Panc1 (cell line): ENCODE measurements around the gene RPRD2. TPM values are rescaled to one million over a fixed set of nuclear protein-coding genes. Genes with fewer than 3 reads are reported as not detected.

Experiments
- ATAC-seq: fragments of 200-7000 bp; cut with Tn5 transposase; 2 replicates; pipeline ENCODE4 v1.9.1; 2020; ENCODE audit warnings: mild to moderate bottlenecking, moderate library complexity
- BruUV-seq: library from RNA; stranded (reverse); fragments of 400-500 nt; replicated peaks from 2 replicates; lab custom pipeline; 2021; lab: Mats Ljungman, UMichigan
- CTCF ChIA-PET: fragments of 300-600 bp; sonication (Branson Sonifier 250); formaldehyde crosslinking; loops from one replicate; lab custom pipeline; 2022; ENCODE audit warnings: antibody characterized with exemption; lab: Charles Lee
- POLR2A ChIA-PET: fragments of 300-600 bp; sonication (Branson Sonifier 250); formaldehyde crosslinking; loops from one replicate; lab custom pipeline; 2022; ENCODE audit warnings: antibody characterized with exemption; lab: Charles Lee
- DNase-seq: peaks from one replicate; pipeline ENCODE4 v3.0.0-alpha.2; 2010; ENCODE audit warnings: low read depth, low spot score
- H3K27ac ChIP-seq: 2 replicates; pipeline ENCODE4 v1.5.1; 2011; ENCODE audit warnings: mild to moderate bottlenecking, low read length, inconsistent platforms
- H3K27me3 ChIP-seq: fragments of 200-500 bp; sonication (Bioruptor generic); 2 replicates; pipeline ENCODE4 v1.6.0; 2014; ENCODE audit warnings: low read length, inconsistent platforms; ENCODE audit not compliant: control insufficient read depth, insufficient read depth
- H3K36me3 ChIP-seq: fragments of 200-500 bp; sonication (Bioruptor generic); 2 replicates; pipeline ENCODE4 v1.5.1; 2014; ENCODE audit warnings: inconsistent platforms, mild to moderate bottlenecking, low read length, moderate library complexity; ENCODE audit not compliant: control insufficient read depth, insufficient read depth
- H3K4me1 ChIP-seq: 2 replicates; pipeline ENCODE4 v1.5.1; 2011; ENCODE audit warnings: inconsistent platforms, mild to moderate bottlenecking, low read length, moderate library complexity; ENCODE audit not compliant: control insufficient read depth, insufficient read depth
- H3K4me3 ChIP-seq, 2 experiments: 2 replicates each; pipeline ENCODE4 v1.5.1; 2011 to 2012; ENCODE audit warnings: low read depth in 2 of 2, low read length in 2 of 2, mild to moderate bottlenecking in 2 of 2, inconsistent platforms in 1 of 2, moderate library complexity in 1 of 2
- H3K9me3 ChIP-seq: fragments of 200-500 bp; sonication (Bioruptor generic); 2 replicates; pipeline ENCODE4 v1.5.1; 2014; ENCODE audit warnings: low read depth, mild to moderate bottlenecking, inconsistent platforms, low read length, moderate library complexity; ENCODE audit not compliant: control insufficient read depth, insufficient read depth
- POLR2AphosphoS5 ChIP-seq: IDR thresholded peaks from 2 replicates; pipeline ENCODE4 v1.6.1; 2012; ENCODE audit warnings: mild to moderate bottlenecking, low read depth, low read length, moderate library complexity
- SIN3A ChIP-seq: IDR thresholded peaks from 2 replicates; pipeline ENCODE4 v1.6.1; 2012; ENCODE audit warnings: low read depth, mild to moderate bottlenecking, low read length, moderate library complexity, borderline replicate concordance; ENCODE audit not compliant: insufficient read depth
- TCF7L2 ChIP-seq: IDR thresholded peaks from 2 replicates; pipeline ENCODE4 v1.6.1; 2011; ENCODE audit warnings: mild to moderate bottlenecking, low read depth, low read length, inconsistent platforms
- in situ Hi-C: cut with HindIII; loops from 2 replicates; pipeline ENCODE4 v1.10.0; 2016; ENCODE audit warnings: low sequenced_read_pairs, low pct_unique_long_range_greater_than_20kb
- intact Hi-C: fragments of 100-400 bp; cut with micrococcal nuclease; formaldehyde crosslinking; loops from one replicate; pipeline ENCODE4 v1.10.0; 2022; ENCODE audit not compliant: unreplicated experiment
- total RNA-seq: library from RNA; stranded (reverse); gene quantifications from one replicate; pipeline ENCODE4 v1.2.1, GENCODE V29; 2021; ENCODE audit not compliant: unreplicated experiment
- TF ChIP-seq, protein P1 (sequence below): fragments of 450-650 bp; IDR thresholded peaks from 2 replicates; pipeline ENCODE4 v1.5.1; 2017; ENCODE audit warnings: mild to moderate bottlenecking
- TF ChIP-seq, protein P2 (sequence below), 2 experiments: IDR thresholded peaks; 2 replicates each; pipeline ENCODE4 v1.6.1; 2011 to 2012; ENCODE audit warnings: low read depth in 2 of 2, control low read depth in 1 of 2, low read length in 1 of 2, mild to moderate bottlenecking in 1 of 2, moderate library complexity in 1 of 2; ENCODE audit not compliant: insufficient read depth in 1 of 2

Gene RPRD2
- total RNA-seq, 1 experiment from 2014 or later: 28.3 TPM

DNA sequence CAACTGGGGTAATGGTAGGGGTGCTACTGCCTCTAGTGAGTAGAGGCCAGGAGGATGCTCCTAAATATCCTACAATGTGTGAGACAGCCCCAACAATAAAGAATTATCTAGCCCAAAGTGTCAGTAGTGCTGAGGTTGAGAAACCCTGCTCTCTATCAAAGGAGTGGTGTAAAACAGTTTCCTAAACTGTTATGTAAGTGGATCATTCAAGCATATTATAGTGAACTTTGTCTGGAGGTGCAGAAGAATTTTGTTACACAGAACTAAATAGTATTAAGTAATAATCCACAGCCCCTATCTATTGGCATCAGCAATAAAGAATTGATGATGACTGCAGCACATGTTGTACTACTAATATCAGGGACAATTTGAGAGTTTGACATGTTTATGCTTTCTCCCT is 103.0 kb downstream of the RPRD2 start:
- ChIA-PET CTCF (no interaction called here), POLR2A (no interaction called here)
- H3K4me3 ChIP-seq: no peak overlapping the region
- BruUV-seq: no TSS peak
- no peak overlapping the region for H3K27ac ChIP-seq
- peaks cover 6% of the 10 kb centered on the region for H3K36me3 ChIP-seq
- no peak for DNase-seq
- no peak for ATAC-seq
- H3K27me3 ChIP-seq: no peaks in the 10 kb centered on the region
- in situ Hi-C loops: no loop called here
- TF ChIP-seq, protein P1, sequence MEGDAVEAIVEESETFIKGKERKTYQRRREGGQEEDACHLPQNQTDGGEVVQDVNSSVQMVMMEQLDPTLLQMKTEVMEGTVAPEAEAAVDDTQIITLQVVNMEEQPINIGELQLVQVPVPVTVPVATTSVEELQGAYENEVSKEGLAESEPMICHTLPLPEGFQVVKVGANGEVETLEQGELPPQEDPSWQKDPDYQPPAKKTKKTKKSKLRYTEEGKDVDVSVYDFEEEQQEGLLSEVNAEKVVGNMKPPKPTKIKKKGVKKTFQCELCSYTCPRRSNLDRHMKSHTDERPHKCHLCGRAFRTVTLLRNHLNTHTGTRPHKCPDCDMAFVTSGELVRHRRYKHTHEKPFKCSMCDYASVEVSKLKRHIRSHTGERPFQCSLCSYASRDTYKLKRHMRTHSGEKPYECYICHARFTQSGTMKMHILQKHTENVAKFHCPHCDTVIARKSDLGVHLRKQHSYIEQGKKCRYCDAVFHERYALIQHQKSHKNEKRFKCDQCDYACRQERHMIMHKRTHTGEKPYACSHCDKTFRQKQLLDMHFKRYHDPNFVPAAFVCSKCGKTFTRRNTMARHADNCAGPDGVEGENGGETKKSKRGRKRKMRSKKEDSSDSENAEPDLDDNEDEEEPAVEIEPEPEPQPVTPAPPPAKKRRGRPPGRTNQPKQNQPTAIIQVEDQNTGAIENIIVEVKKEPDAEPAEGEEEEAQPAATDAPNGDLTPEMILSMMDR: no peak
- intact Hi-C loops: no loop called here
- no peaks in the 10 kb centered on the region for H3K9me3 ChIP-seq
- no peaks in the 10 kb centered on the region for H3K4me1 ChIP-seq

DNA sequence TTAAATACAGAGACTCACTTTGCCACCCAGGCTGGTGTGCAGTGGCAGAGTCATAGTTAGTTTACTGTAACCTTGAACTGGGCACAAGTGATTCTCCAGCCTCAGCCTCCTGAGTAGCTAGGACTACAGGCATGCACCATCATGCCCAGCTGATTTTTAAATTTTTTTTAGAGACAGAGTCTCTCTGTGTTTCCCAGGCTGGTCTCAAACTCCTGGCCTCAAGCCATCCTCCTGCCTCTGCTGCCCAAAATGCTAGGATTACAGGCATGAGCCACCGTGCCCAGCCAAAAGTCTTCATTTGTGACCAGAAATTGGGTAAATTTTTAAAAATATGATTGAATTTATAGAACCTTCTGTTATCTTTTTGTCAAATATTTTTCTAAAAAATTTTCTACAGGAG is 105.3 kb downstream of the RPRD2 start:
- Histone ChIP-seq H3K4me3 (no peak overlapping the region), H3K36me3 (peaks cover 6% of the 10 kb centered on the region), H3K4me1 (no peaks in the 10 kb centered on the region), H3K27me3 (no peaks in the 10 kb centered on the region), H3K9me3 (no peaks in the 10 kb centered on the region), H3K27ac (no peak overlapping the region)
- in situ Hi-C loops (no loop called here), intact Hi-C loops (no loop called here)
- BruUV-seq: no TSS peak
- ChIA-PET CTCF (no interaction called here), POLR2A (no interaction called here)
- ATAC-seq (no peak), DNase-seq (no peak)
- TF ChIP-seq, protein P2, sequence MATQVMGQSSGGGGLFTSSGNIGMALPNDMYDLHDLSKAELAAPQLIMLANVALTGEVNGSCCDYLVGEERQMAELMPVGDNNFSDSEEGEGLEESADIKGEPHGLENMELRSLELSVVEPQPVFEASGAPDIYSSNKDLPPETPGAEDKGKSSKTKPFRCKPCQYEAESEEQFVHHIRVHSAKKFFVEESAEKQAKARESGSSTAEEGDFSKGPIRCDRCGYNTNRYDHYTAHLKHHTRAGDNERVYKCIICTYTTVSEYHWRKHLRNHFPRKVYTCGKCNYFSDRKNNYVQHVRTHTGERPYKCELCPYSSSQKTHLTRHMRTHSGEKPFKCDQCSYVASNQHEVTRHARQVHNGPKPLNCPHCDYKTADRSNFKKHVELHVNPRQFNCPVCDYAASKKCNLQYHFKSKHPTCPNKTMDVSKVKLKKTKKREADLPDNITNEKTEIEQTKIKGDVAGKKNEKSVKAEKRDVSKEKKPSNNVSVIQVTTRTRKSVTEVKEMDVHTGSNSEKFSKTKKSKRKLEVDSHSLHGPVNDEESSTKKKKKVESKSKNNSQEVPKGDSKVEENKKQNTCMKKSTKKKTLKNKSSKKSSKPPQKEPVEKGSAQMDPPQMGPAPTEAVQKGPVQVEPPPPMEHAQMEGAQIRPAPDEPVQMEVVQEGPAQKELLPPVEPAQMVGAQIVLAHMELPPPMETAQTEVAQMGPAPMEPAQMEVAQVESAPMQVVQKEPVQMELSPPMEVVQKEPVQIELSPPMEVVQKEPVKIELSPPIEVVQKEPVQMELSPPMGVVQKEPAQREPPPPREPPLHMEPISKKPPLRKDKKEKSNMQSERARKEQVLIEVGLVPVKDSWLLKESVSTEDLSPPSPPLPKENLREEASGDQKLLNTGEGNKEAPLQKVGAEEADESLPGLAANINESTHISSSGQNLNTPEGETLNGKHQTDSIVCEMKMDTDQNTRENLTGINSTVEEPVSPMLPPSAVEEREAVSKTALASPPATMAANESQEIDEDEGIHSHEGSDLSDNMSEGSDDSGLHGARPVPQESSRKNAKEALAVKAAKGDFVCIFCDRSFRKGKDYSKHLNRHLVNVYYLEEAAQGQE (IDR thresholded peaks at IDR 0.05; ENCODE audit: insufficient read depth in 1 of 2, low read depth in 2 of 2, low read length in 1 of 2): no peak
- TF ChIP-seq, protein P1: no peak
- TF ChIP-seq POLR2AphosphoS5 (no peak), TCF7L2 (no peak), SIN3A (no peak)
